Neuronal stem cell (in vitro differentiated cells): ENCODE measurements around the gene PLA2G2C.

Experiments used
- DNase-seq: peaks from one replicate; pipeline ENCODE4 v3.0.0-alpha.2; 2013; ENCODE audit warnings: low spot score
- H2AFZ ChIP-seq: one replicate; pipeline ENCODE4 v1.6.1; 2013; ENCODE audit warnings: mild to moderate bottlenecking, low read length, inconsistent platforms
- H2AK5ac ChIP-seq: 2 replicates; pipeline ENCODE4 v1.6.1; 2013; ENCODE audit warnings: low read depth, mild to moderate bottlenecking, inconsistent platforms, low read length, moderate library complexity, mixed read lengths
- H2BK120ac ChIP-seq: 2 replicates; pipeline ENCODE4 v1.6.1; 2013; ENCODE audit warnings: low read depth, mild to moderate bottlenecking, inconsistent platforms, low read length, moderate library complexity, mixed read lengths
- H2BK12ac ChIP-seq: one replicate; pipeline ENCODE4 v1.6.1; 2013; ENCODE audit warnings: low read length, inconsistent platforms
- H2BK15ac ChIP-seq: 2 replicates; pipeline ENCODE4 v1.6.1; 2013; ENCODE audit warnings: mild to moderate bottlenecking, low read length, inconsistent platforms, mixed read lengths
- H2BK5ac ChIP-seq: one replicate; pipeline ENCODE4 v1.6.1; 2013; ENCODE audit warnings: inconsistent platforms, mild to moderate bottlenecking, low read length, moderate library complexity
- H3K14ac ChIP-seq: one replicate; pipeline ENCODE4 v1.6.1; 2013; ENCODE audit warnings: low read length, inconsistent platforms
- H3K18ac ChIP-seq: 2 replicates; pipeline ENCODE4 v1.6.1; 2013; ENCODE audit warnings: low read length, inconsistent platforms
- H3K23ac ChIP-seq: 2 replicates; pipeline ENCODE4 v1.6.1; 2013; ENCODE audit warnings: low read depth, mild to moderate bottlenecking, mixed read lengths, low read length, inconsistent platforms; ENCODE audit not compliant: poor library complexity
- H3K27ac ChIP-seq: replicated peaks from 3 replicates; pipeline ENCODE4 v1.5.1; 2013; ENCODE audit warnings: low read length, inconsistent platforms
- H3K27me3 ChIP-seq, 3 experiments: 2 replicates each; pipeline ENCODE4 v1.6.1; 2013; ENCODE audit warnings: low read length in 3 of 3, mild to moderate bottlenecking in 2 of 3, inconsistent platforms in 1 of 3, low read depth in 1 of 3, mixed read lengths in 1 of 3, moderate library complexity in 1 of 3; ENCODE audit not compliant: control insufficient read depth in 3 of 3, insufficient read depth in 3 of 3
- H3K36me3 ChIP-seq, 2 donors: replicated peaks in 1 of 2; 2 replicates each; pipeline ENCODE4 v1.6.1; 2013; ENCODE audit warnings: low read length in 2 of 2; ENCODE audit not compliant: control insufficient read depth in 2 of 2, insufficient read depth in 2 of 2
- H3K4ac ChIP-seq: 2 replicates; pipeline ENCODE4 v1.6.1; 2013; ENCODE audit warnings: inconsistent platforms, mild to moderate bottlenecking, low read length, moderate library complexity
- H3K4me1 ChIP-seq, 2 donors: 1 replicate in 1 of 2; 2 replicates in 1 of 2; pipeline ENCODE4 v1.6.1; 2013; ENCODE audit warnings: low read length in 2 of 2, low read depth in 1 of 2; ENCODE audit not compliant: control insufficient read depth in 2 of 2, insufficient read depth in 1 of 2
- H3K4me2 ChIP-seq: one replicate; pipeline ENCODE4 v1.6.1; 2013; ENCODE audit warnings: mild to moderate bottlenecking, low read length, inconsistent platforms; ENCODE audit not compliant: insufficient read depth, poor library complexity, severe bottlenecking
- H3K4me3 ChIP-seq, 2 donors: 2 replicates each; pipeline ENCODE4 v1.5.1; 2013; ENCODE audit warnings: low read length in 2 of 2, mild to moderate bottlenecking in 2 of 2, inconsistent platforms in 1 of 2, moderate library complexity in 1 of 2
- H3K79me1 ChIP-seq: one replicate; pipeline ENCODE4 v1.6.1; 2013; ENCODE audit warnings: low read depth, mild to moderate bottlenecking, inconsistent platforms, low read length, moderate library complexity
- H3K9ac ChIP-seq: one replicate; pipeline ENCODE4 v1.6.1; 2013; ENCODE audit warnings: mild to moderate bottlenecking, low read depth, low read length, inconsistent platforms; ENCODE audit not compliant: poor library complexity
- H3K9me3 ChIP-seq, 2 donors: replicated peaks in 1 of 2; 2 replicates each; pipeline versions ENCODE3 to v1.6.1; 2013; ENCODE audit warnings: low read length in 2 of 2, mild to moderate bottlenecking in 2 of 2, inconsistent platforms in 1 of 2, low read depth in 1 of 2, mixed read lengths in 1 of 2, moderate library complexity in 1 of 2; ENCODE audit not compliant: control insufficient read depth in 2 of 2, insufficient read depth in 1 of 2
- H4K8ac ChIP-seq: one replicate; pipeline ENCODE4 v1.6.1; 2013; ENCODE audit warnings: low read depth, mild to moderate bottlenecking, inconsistent platforms, low read length, moderate library complexity
- H4K91ac ChIP-seq: one replicate; pipeline ENCODE4 v1.6.1; 2013; ENCODE audit warnings: low read length, low read depth, mild to moderate bottlenecking, inconsistent platforms; ENCODE audit not compliant: poor library complexity
- WGBS, 2 donors: extraction: QIAGEN DNeasy Blood & Tissue Kit; methylation state at CpG; one replicate each; pipeline ENCODE4 v1.1.7; 2013; ENCODE audit warnings: missing lambda C conversion rate in 2 of 2, mixed read lengths in 1 of 2; ENCODE audit not compliant: insufficient read length in 2 of 2, insufficient replicate concordance in 1 of 2; ENCODE audit errors: extremely low coverage in 2 of 2; 5-methylcytosine and 5-hydroxymethylcytosine counted together

Gene PLA2G2C

GRCh38 chr1:20227704-20228103, 41.4 kb upstream of the PLA2G2C start:
- no peak overlapping the region for H2AK5ac ChIP-seq
- H3K9me3 ChIP-seq: no peaks in the 10 kb centered on the region
- no CpG with 5 or more reads among the region's 4 CpGs for WGBS, 2 donors
- no peak overlapping the region for H2BK5ac ChIP-seq
- H3K79me1 ChIP-seq: no peaks in the 10 kb centered on the region
- H3K36me3 ChIP-seq: no peaks in the 10 kb centered on the region
- H3K9ac ChIP-seq: no peak overlapping the region
- H3K27me3 ChIP-seq: peaks cover 0 to 23% (median 9%) of the 10 kb centered on the region in 3 experiments
- H3K18ac ChIP-seq: no peak overlapping the region
- no peak overlapping the region for H3K14ac ChIP-seq
- peaks cover 0 to 3% of the 10 kb centered on the region in 2 donors for H3K4me1 ChIP-seq
- H3K27ac ChIP-seq: no peak overlapping the region
- H3K4ac ChIP-seq: no peak overlapping the region
- no peak overlapping the region for H2BK15ac ChIP-seq
- no peak overlapping the region for H4K91ac ChIP-seq
- H3K23ac ChIP-seq: no peak overlapping the region
- no peak overlapping the region for H3K4me2 ChIP-seq
- H2BK12ac ChIP-seq: no peak overlapping the region
- no peak overlapping the region for H2BK120ac ChIP-seq
- H3K4me3 ChIP-seq: no peak overlapping the region
- no peak for DNase-seq
- no peak overlapping the region for H2AFZ ChIP-seq
- H4K8ac ChIP-seq: no peak overlapping the region

- no peak overlapping the region for H3K23ac ChIP-seq
- peaks cover 0 to 34% (median 11%) of the 10 kb centered on the region in 3 experiments for H3K27me3 ChIP-seq
- H2BK120ac ChIP-seq: no peak overlapping the region
- H3K27ac ChIP-seq: no peak overlapping the region
- H4K91ac ChIP-seq: no peak overlapping the region
- H2AK5ac ChIP-seq: no peak overlapping the region
- H2BK12ac ChIP-seq: no peak overlapping the region
- H3K79me1 ChIP-seq: no peaks in the 10 kb centered on the region
- no peak overlapping the region for H3K4ac ChIP-seq
- no CpG with 5 or more reads among the region's 3 CpGs for WGBS, 2 donors
- no peaks in the 10 kb centered on the region for H3K9me3 ChIP-seq
- no peak overlapping the region for H2BK5ac ChIP-seq
- no peak overlapping the region for H2AFZ ChIP-seq
- H3K14ac ChIP-seq: no peak overlapping the region
- no peak overlapping the region for H3K4me2 ChIP-seq
- no peak overlapping the region for H2BK15ac ChIP-seq
- no peak for DNase-seq
- H3K4me3 ChIP-seq: no peak overlapping the region
- no peak overlapping the region for H3K18ac ChIP-seq
- no peaks in the 10 kb centered on the region for H3K36me3 ChIP-seq
- no peak overlapping the region for H4K8ac ChIP-seq
- peaks cover 0 to 5% of the 10 kb centered on the region in 2 donors for H3K4me1 ChIP-seq
- no peak overlapping the region for H3K9ac ChIP-seq
Observed at GRCh38 chr1:20224546-20224945, 38.2 kb upstream of the PLA2G2C start.

GRCh38 chr1:20223551-20224419, 37.5 kb upstream of the PLA2G2C start:
- H3K14ac ChIP-seq: no peak overlapping the region
- H2BK5ac ChIP-seq: no peak overlapping the region
- WGBS, 2 donors: no CpG with 5 or more reads among the region's 18 CpGs
- peaks cover 0 to 5% of the 10 kb centered on the region in 2 donors for H3K4me1 ChIP-seq
- H2BK12ac ChIP-seq: no peak overlapping the region
- no peak overlapping the region for H3K18ac ChIP-seq
- H3K4ac ChIP-seq: no peak overlapping the region
- H3K36me3 ChIP-seq: no peaks in the 10 kb centered on the region
- H3K4me3 ChIP-seq: no peak overlapping the region
- H4K8ac ChIP-seq: no peak overlapping the region
- peaks cover 0 to 30% (median 11%) of the 10 kb centered on the region in 3 experiments for H3K27me3 ChIP-seq
- H3K79me1 ChIP-seq: no peaks in the 10 kb centered on the region
- H3K23ac ChIP-seq: no peak overlapping the region
- no peak overlapping the region for H3K9ac ChIP-seq
- no peak overlapping the region for H3K27ac ChIP-seq
- no peaks in the 10 kb centered on the region for H3K9me3 ChIP-seq
- H2AFZ ChIP-seq: no peak overlapping the region
- H3K4me2 ChIP-seq: no peak overlapping the region
- peak overlapping the region; percentile 30 for H2AK5ac ChIP-seq
- H2BK120ac ChIP-seq: no peak overlapping the region
- DNase-seq: no peak
- no peak overlapping the region for H4K91ac ChIP-seq
- H2BK15ac ChIP-seq: no peak overlapping the region

- H3K4me2 ChIP-seq: no peak overlapping the region
- H2BK12ac ChIP-seq: no peak overlapping the region
- H3K18ac ChIP-seq: peak overlapping the region; percentile 2
- peaks cover 0 to 25% (median 11%) of the 10 kb centered on the region in 3 experiments for H3K27me3 ChIP-seq
- H3K27ac ChIP-seq: no peak overlapping the region
- no CpG with 5 or more reads among the region's 2 CpGs for WGBS, 2 donors
- H2BK5ac ChIP-seq: no peak overlapping the region
- no peak overlapping the region for H4K91ac ChIP-seq
- no peak overlapping the region for H3K23ac ChIP-seq
- no peak overlapping the region for H2AFZ ChIP-seq
- H4K8ac ChIP-seq: no peak overlapping the region
- DNase-seq: no peak
- no peak overlapping the region for H2BK120ac ChIP-seq
- H3K9me3 ChIP-seq: no peaks in the 10 kb centered on the region
- no peak overlapping the region for H3K9ac ChIP-seq
- H2AK5ac ChIP-seq: peak overlapping the region; percentile 30
- no peak overlapping the region for H3K14ac ChIP-seq
- H3K4ac ChIP-seq: no peak overlapping the region
- H2BK15ac ChIP-seq: no peak overlapping the region
- no peak overlapping the region for H3K4me3 ChIP-seq
- H3K4me1 ChIP-seq: peaks cover 0 to 5% of the 10 kb centered on the region in 2 donors
- H3K36me3 ChIP-seq: no peaks in the 10 kb centered on the region
- no peaks in the 10 kb centered on the region for H3K79me1 ChIP-seq
Observed at GRCh38 chr1:20223106-20223505, 36.8 kb upstream of the PLA2G2C start.
